Natural killer cell (primary cell): Measurements from ENCODE around the gene FKBP9. TPM values are rescaled to one million over a fixed set of nuclear protein-coding genes. Genes with fewer than 3 reads are reported as not detected.
"Not testable (repeated sequence)": the region's sequence is repeated elsewhere in the genome, so short reads cannot be mapped to it uniquely, and the experiment has no call there.

Source experiments
- ATAC-seq, 3 donors: fragments of 150-1000 bp in 2 of 3; fragments of 200-7000 bp in 1 of 3; cut with Tn5 transposase; 1 replicate in 1 of 3; 2 replicates in 2 of 3; pipeline ENCODE4 v1.10.0; 2021; ENCODE audit warnings: mild to moderate bottlenecking in 2 of 3, moderate library complexity in 2 of 3
- DNase-seq, 2 donors: peaks; one replicate each; pipeline versions ENCODE4 v3.0.0 to v3.0.0-alpha.2; 2013 to 2021; ENCODE audit warnings: mixed read lengths in 1 of 2
- H3K27ac ChIP-seq: one replicate; pipeline ENCODE4 v1.5.1; 2013; ENCODE audit warnings: mild to moderate bottlenecking, low read length
- H3K27me3 ChIP-seq: one replicate; pipeline ENCODE4 v1.6.1; 2013; ENCODE audit warnings: low read length; ENCODE audit not compliant: control insufficient read depth, insufficient read depth
- H3K36me3 ChIP-seq: one replicate; pipeline ENCODE4 v1.6.1; 2013; ENCODE audit warnings: low read length; ENCODE audit not compliant: control insufficient read depth, insufficient read depth
- H3K4me1 ChIP-seq: one replicate; pipeline ENCODE4 v1.6.1; 2013; ENCODE audit warnings: low read length; ENCODE audit not compliant: control insufficient read depth, insufficient read depth
- H3K4me3 ChIP-seq: one replicate; pipeline ENCODE4 v1.5.1; 2013; ENCODE audit warnings: low read length
- H3K9me3 ChIP-seq: one replicate; pipeline ENCODE4 v1.6.1; 2013; ENCODE audit warnings: low read length; ENCODE audit not compliant: control insufficient read depth, insufficient read depth
- H3K27ac Mint-ChIP-seq, 2 donors: one replicate each; pipeline ENCODE4 v1.8.0; 2022; ENCODE audit warnings: mild to moderate bottlenecking in 2 of 2, mixed read lengths in 2 of 2, moderate library complexity in 1 of 2
- H3K27me3 Mint-ChIP-seq, 2 donors: one replicate each; pipeline ENCODE4 v1.8.0; 2022; ENCODE audit warnings: low read depth in 2 of 2, mixed read lengths in 2 of 2
- H3K36me3 Mint-ChIP-seq: one replicate; pipeline ENCODE4 v1.8.0; 2022; ENCODE audit warnings: mixed read lengths
- H3K4me1 Mint-ChIP-seq, 2 donors: one replicate each; pipeline ENCODE4 v1.8.0; 2022; ENCODE audit warnings: mixed read lengths in 2 of 2
- H3K4me3 Mint-ChIP-seq: one replicate; pipeline ENCODE4 v1.8.0; 2022; ENCODE audit warnings: mild to moderate bottlenecking, moderate library complexity, mixed read lengths
- H3K9me3 Mint-ChIP-seq, 2 donors: one replicate each; pipeline ENCODE4 v1.8.0; 2022; ENCODE audit warnings: mixed read lengths in 2 of 2
- WGBS: methylation state at CpG from one replicate; pipeline ENCODE4 v1.1.7; 2013; ENCODE audit warnings: missing lambda C conversion rate; ENCODE audit not compliant: insufficient coverage; 5-methylcytosine and 5-hydroxymethylcytosine counted together
- intact Hi-C: fragments of 100-400 bp; cut with micrococcal nuclease; formaldehyde crosslinking; loops from one replicate; pipeline ENCODE4 v1.14.2; 2022
- total RNA-seq, 4 donors: library from RNA; stranded (reverse); fragments of 120-200 nt in 1 of 4; gene quantifications; one replicate each; pipeline versions ENCODE4 v1.2.3 to v1.2.4, GENCODE V29; 2013 to 2022
- TF ChIP-seq, protein P1 (sequence below): fragments of 200-600 bp; IDR thresholded peaks from one replicate; pipeline ENCODE4 v1.8.0; 2022; ENCODE audit warnings: antibody characterized with exemption

The FKBP9 gene
- total RNA-seq, 3 donors from 2014 or later (not counting 1 experiment from before 2014, with no cell fraction given) = 2.3 TPM; not detected in 2

DNA sequence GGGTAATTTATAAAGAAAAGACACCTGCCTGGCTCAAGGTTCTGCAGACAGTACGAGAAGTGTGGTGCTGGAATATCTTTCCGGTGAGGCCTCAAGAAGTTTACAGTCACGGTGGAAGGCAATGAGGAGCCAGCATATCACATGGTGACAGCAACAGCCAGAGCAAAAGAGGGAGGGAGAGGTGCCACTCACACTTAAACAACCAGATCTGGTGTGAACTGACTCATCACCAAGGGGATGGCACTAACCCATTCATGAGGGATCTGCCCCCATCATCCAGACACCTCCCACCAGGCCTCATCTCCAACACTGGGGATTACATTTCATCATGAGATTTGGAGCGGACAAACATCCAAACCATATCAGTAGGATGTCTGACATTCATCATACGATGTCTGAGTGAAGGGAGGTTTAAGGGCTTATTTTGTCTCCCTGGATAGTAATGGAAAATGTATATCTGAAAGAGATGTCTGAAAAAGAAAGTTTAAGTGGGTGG lies 42.2 kb upstream of the FKBP9 start:
- Histone ChIP-seq H3K4me3 (no peak overlapping the region), H3K9me3 (no peaks in the 10 kb centered on the region), H3K27me3 (no peaks in the 10 kb centered on the region), H3K36me3 (no peaks in the 10 kb centered on the region), H3K27ac (no peak overlapping the region), H3K4me1 (no peaks in the 10 kb centered on the region)
- DNase-seq (no peak), ATAC-seq (peak; percentile 86 to 97 (median 90))
- H3K27ac Mint-ChIP-seq = peak overlapping the region in 1 of 2 donors; percentile 47
- no peak overlapping the region for H3K4me3 Mint-ChIP-seq
- intact Hi-C loops = no loop called here
- H3K9me3 Mint-ChIP-seq = no peaks in the 10 kb centered on the region
- 90% methylated on average over 5 of the region's 5 CpGs for WGBS
- no peaks in the 10 kb centered on the region for H3K27me3 Mint-ChIP-seq
- peaks cover 20 to 24% of the 10 kb centered on the region in 2 donors for H3K4me1 Mint-ChIP-seq
- TF ChIP-seq, protein P1, sequence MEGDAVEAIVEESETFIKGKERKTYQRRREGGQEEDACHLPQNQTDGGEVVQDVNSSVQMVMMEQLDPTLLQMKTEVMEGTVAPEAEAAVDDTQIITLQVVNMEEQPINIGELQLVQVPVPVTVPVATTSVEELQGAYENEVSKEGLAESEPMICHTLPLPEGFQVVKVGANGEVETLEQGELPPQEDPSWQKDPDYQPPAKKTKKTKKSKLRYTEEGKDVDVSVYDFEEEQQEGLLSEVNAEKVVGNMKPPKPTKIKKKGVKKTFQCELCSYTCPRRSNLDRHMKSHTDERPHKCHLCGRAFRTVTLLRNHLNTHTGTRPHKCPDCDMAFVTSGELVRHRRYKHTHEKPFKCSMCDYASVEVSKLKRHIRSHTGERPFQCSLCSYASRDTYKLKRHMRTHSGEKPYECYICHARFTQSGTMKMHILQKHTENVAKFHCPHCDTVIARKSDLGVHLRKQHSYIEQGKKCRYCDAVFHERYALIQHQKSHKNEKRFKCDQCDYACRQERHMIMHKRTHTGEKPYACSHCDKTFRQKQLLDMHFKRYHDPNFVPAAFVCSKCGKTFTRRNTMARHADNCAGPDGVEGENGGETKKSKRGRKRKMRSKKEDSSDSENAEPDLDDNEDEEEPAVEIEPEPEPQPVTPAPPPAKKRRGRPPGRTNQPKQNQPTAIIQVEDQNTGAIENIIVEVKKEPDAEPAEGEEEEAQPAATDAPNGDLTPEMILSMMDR = no peak
- peaks cover 8% of the 10 kb centered on the region for H3K36me3 Mint-ChIP-seq

DNA sequence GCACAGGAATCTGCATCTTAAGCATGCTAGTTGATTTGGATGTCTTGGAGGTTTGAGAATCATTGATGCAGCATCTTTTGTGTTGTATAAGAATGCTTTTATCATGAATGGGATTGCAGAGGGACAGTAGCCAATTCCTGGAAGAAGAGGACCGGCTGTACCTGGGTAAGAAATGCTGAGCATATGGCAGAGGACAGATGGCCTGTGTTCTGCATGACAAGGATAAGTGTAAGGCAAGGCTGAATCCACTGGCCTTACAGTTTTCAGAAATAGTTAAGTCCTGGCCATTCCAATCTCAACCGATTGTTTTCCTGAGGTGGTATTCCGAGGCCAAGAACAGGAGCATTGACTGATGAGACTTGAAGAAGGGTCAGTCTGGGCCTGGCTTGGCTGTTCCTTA lies 41.2 kb upstream of the FKBP9 start:
- Mint-ChIP-seq H3K27ac (peak overlapping the region in 1 of 2 donors; percentile 47), H3K9me3 (no peaks in the 10 kb centered on the region), H3K4me3 (no peak overlapping the region), H3K27me3 (no peaks in the 10 kb centered on the region), H3K36me3 (peaks cover 8% of the 10 kb centered on the region), H3K4me1 (peaks cover 20 to 24% of the 10 kb centered on the region in 2 donors)
- DNase-seq (no peak), ATAC-seq (no peak)
- no peak overlapping the region for H3K4me3 ChIP-seq
- no peak overlapping the region for H3K27ac ChIP-seq
- no peaks in the 10 kb centered on the region for H3K36me3 ChIP-seq
- no peaks in the 10 kb centered on the region for H3K27me3 ChIP-seq
- no peaks in the 10 kb centered on the region for H3K9me3 ChIP-seq
- TF ChIP-seq, protein P1 = no peak
- WGBS = 94% methylated on average over 3 of the region's 3 CpGs
- intact Hi-C loops = no loop called here
- no peaks in the 10 kb centered on the region for H3K4me1 ChIP-seq

DNA sequence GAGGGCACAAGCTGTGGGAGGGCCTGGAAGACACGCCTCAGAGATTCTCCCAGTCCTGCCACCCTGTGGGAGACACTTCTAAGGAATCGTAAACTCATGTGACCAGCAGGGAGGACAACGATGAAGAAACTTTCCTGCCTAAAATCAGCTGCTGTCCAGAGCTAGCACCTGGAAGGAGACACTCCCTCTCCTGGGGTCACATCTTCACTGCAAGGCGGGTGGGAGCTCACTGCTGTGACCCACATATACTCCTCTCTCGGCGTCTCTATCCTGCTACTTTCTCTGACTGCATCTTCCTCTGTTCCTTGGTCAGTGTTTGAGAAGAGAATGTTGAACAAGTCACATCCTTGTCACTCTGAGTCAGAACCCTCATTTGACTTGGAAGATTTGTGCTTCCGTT lies 40.2 kb upstream of the FKBP9 start:
- H3K4me1 ChIP-seq, ATAC-seq, H3K9me3 Mint-ChIP-seq, H3K36me3 ChIP-seq, H3K27me3 Mint-ChIP-seq, H3K9me3 ChIP-seq, H3K4me3 Mint-ChIP-seq, H3K27ac ChIP-seq, intact Hi-C loops, H3K36me3 Mint-ChIP-seq, DNase-seq, H3K4me3 ChIP-seq, H3K27me3 ChIP-seq, H3K27ac Mint-ChIP-seq: not testable (repeated sequence)
- 92% methylated on average over 2 of the region's 7 CpGs for WGBS
- H3K4me1 Mint-ChIP-seq = peaks cover 20 to 24% of the 10 kb centered on the region in 2 donors

DNA sequence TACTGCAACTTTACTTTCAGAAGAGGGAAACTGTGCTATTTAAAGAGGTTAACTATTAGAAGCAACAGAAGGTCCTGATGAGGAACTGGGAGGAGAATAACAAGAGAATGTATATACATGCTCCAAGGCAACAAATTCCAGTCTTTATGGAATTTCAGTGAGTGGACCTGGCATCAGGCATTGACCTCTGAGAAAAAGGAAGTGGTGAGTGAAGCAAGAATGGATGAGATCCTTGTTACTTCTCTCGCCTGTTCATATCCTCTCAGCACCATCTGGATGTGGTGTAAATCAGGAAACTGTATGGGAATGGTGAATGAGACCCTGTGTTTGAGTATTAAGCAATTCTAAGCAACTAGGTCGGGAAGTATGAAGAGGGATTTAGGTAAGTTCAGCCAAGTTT lies 35.3 kb upstream of the FKBP9 start:
- intact Hi-C loops = no loop called here
- TF ChIP-seq, protein P1 = no peak
- 61% methylated on average over 2 of the region's 2 CpGs for WGBS
- Histone ChIP-seq H3K36me3 (no peaks in the 10 kb centered on the region), H3K4me1 (no peaks in the 10 kb centered on the region), H3K4me3 (no peak overlapping the region), H3K9me3 (no peaks in the 10 kb centered on the region), H3K27me3 (no peaks in the 10 kb centered on the region), H3K27ac (no peak overlapping the region)
- peaks cover 0 to 7% of the 10 kb centered on the region in 2 donors for H3K4me1 Mint-ChIP-seq
- peaks cover 8% of the 10 kb centered on the region for H3K36me3 Mint-ChIP-seq
- no peak for ATAC-seq
- H3K27me3 Mint-ChIP-seq = no peaks in the 10 kb centered on the region
- H3K9me3 Mint-ChIP-seq = no peaks in the 10 kb centered on the region
- H3K27ac Mint-ChIP-seq = no peak overlapping the region
- DNase-seq = no peak
- H3K4me3 Mint-ChIP-seq = no peak overlapping the region
